Measurements from ENCODE around the gene DISC1. TPM values are rescaled to one million over a fixed set of nuclear protein-coding genes. Genes with fewer than 3 reads are reported as not detected.

DISC1 gene
- polyA plus RNA-seq, 1 donor from 2014 or later: 0.84 TPM

- H3K9ac ChIP-seq (ENCODE audit: low read length): no peak overlapping the region
- no peaks in the 10 kb centered on the region for H3F3A ChIP-seq (ENCODE audit: insufficient read depth, low read length, poor library complexity, severe bottlenecking)
- no peaks in the 10 kb centered on the region for H3K27me3 ChIP-seq (ENCODE audit: insufficient read depth, low read depth, low read length)
- no peak overlapping the region for H3K4me3 ChIP-seq (ENCODE audit: low read length)
- TF ChIP-seq SMC3 (conservative IDR thresholded peaks at IDR 0.05; ENCODE audit: poor library complexity): no peak
- TF ChIP-seq MXI1 (conservative IDR thresholded peaks at IDR 0.05; ENCODE audit: poor library complexity, severe bottlenecking): no peak
- H3K79me2 ChIP-seq (replicated peaks; ENCODE audit: insufficient read depth, low read length): no peaks in the 10 kb centered on the region
- H3K27ac ChIP-seq (ENCODE audit: low read length): no peak overlapping the region
- H3K4me2 ChIP-seq (ENCODE audit: low read length): no peak overlapping the region
- H3K9me2 ChIP-seq (ENCODE audit: insufficient read depth, low read length): no peaks in the 10 kb centered on the region
- no peaks in the 10 kb centered on the region for H4K20me1 ChIP-seq (ENCODE audit: insufficient read depth)
- no peaks in the 10 kb centered on the region for H3K36me3 ChIP-seq (ENCODE audit: insufficient read depth, low read length)
- no peaks in the 10 kb centered on the region for H3K9me3 ChIP-seq (ENCODE audit: low read length)
- no peak overlapping the region for H2AFZ ChIP-seq (ENCODE audit: low read depth, low read length)
Measured at GRCh38 chr1:231856426-231856825, 229.8 kb downstream of the DISC1 start.

- Histone ChIP-seq H3K9ac (ENCODE audit: low read length) (no peak overlapping the region), H3K9me2 (ENCODE audit: insufficient read depth, low read length) (no peaks in the 10 kb centered on the region), H3K36me3 (ENCODE audit: insufficient read depth, low read length) (no peaks in the 10 kb centered on the region), H3K27ac (ENCODE audit: low read length) (no peak overlapping the region), H3K4me2 (ENCODE audit: low read length) (no peak overlapping the region), H4K20me1 (ENCODE audit: insufficient read depth) (no peaks in the 10 kb centered on the region), H3F3A (ENCODE audit: insufficient read depth, low read length, poor library complexity, severe bottlenecking) (no peaks in the 10 kb centered on the region), H2AFZ (ENCODE audit: low read depth, low read length) (no peak overlapping the region), H3K4me3 (ENCODE audit: low read length) (no peak overlapping the region), H3K9me3 (ENCODE audit: low read length) (no peaks in the 10 kb centered on the region), H3K27me3 (ENCODE audit: insufficient read depth, low read depth, low read length) (no peaks in the 10 kb centered on the region), H3K79me2 (replicated peaks; ENCODE audit: insufficient read depth, low read length) (no peaks in the 10 kb centered on the region)
- no peak for TF ChIP-seq MXI1 (conservative IDR thresholded peaks at IDR 0.05; ENCODE audit: poor library complexity, severe bottlenecking)
- TF ChIP-seq, protein P1, sequence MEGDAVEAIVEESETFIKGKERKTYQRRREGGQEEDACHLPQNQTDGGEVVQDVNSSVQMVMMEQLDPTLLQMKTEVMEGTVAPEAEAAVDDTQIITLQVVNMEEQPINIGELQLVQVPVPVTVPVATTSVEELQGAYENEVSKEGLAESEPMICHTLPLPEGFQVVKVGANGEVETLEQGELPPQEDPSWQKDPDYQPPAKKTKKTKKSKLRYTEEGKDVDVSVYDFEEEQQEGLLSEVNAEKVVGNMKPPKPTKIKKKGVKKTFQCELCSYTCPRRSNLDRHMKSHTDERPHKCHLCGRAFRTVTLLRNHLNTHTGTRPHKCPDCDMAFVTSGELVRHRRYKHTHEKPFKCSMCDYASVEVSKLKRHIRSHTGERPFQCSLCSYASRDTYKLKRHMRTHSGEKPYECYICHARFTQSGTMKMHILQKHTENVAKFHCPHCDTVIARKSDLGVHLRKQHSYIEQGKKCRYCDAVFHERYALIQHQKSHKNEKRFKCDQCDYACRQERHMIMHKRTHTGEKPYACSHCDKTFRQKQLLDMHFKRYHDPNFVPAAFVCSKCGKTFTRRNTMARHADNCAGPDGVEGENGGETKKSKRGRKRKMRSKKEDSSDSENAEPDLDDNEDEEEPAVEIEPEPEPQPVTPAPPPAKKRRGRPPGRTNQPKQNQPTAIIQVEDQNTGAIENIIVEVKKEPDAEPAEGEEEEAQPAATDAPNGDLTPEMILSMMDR (IDR thresholded peaks at IDR 0.05; ENCODE audit: poor library complexity, severe bottlenecking): no peak
Measured at GRCh38 chr1:231856894-231857293, 230.3 kb downstream of the DISC1 start.

- no peaks in the 10 kb centered on the region for H3K27me3 ChIP-seq (ENCODE audit: insufficient read depth, low read depth, low read length)
- H3K27ac ChIP-seq (ENCODE audit: low read length): no peak overlapping the region
- no peak overlapping the region for H3K4me2 ChIP-seq (ENCODE audit: low read length)
- H3F3A ChIP-seq (ENCODE audit: insufficient read depth, low read length, poor library complexity, severe bottlenecking): no peaks in the 10 kb centered on the region
- no peak for TF ChIP-seq EP300 (conservative IDR thresholded peaks at IDR 0.05; ENCODE audit: poor library complexity, severe bottlenecking)
- H3K36me3 ChIP-seq (ENCODE audit: insufficient read depth, low read length): no peaks in the 10 kb centered on the region
- H3K9me3 ChIP-seq (ENCODE audit: low read length): no peaks in the 10 kb centered on the region
- H3K9ac ChIP-seq (ENCODE audit: low read length): no peak overlapping the region
- no peaks in the 10 kb centered on the region for H4K20me1 ChIP-seq (ENCODE audit: insufficient read depth)
- no peak overlapping the region for H2AFZ ChIP-seq (ENCODE audit: low read depth, low read length)
- no peak overlapping the region for H3K4me3 ChIP-seq (ENCODE audit: low read length)
- H3K79me2 ChIP-seq (replicated peaks; ENCODE audit: insufficient read depth, low read length): no peaks in the 10 kb centered on the region
- H3K9me2 ChIP-seq (ENCODE audit: insufficient read depth, low read length): no peaks in the 10 kb centered on the region
Measured at GRCh38 chr1:231857609-231858135, 231.1 kb downstream of the DISC1 start.

DNA sequence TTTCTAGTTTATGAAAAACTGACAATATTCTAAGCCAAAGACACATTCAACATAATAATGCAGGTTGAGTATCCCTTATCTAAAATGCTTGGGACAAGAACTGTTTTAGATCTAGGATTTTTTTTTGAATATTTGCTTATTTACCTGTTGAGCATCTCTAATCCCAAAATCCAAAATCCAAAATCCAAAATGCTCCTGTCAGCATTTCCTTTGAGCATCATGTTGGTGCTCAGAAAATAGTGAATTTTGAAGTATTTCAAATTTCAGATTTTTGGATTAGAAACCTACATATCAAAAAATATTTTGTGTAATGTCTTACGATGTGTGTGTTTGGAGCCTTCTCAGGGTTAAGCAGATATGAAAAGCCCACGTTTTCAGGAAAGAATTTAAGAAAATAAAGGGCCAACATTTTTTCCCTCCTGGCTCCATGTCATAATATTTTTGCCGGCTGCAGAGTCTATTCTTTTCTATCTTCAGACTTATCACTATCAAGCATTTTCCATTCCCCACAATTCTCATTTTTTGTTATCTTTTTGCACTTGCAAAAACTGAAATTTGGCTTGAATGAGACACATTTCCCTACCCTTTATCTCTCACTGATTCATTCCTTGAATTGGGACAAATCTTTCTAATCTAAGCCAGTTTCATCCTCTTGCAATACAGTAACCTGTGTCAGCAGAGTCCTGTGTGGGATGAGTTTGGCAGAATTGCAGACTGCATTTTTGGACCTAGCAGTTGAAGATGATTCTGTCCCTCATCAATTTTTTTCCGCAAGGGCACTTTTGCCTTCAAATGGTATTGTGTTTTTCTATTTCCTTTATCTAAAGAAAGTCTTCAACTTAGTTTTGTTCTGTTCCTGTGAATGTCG, 233.9 kb downstream of the DISC1 start:
- no peaks in the 10 kb centered on the region for H3K9me3 ChIP-seq (ENCODE audit: low read length)
- H3K4me2 ChIP-seq (ENCODE audit: low read length): no peak overlapping the region
- H3F3A ChIP-seq (ENCODE audit: insufficient read depth, low read length, poor library complexity, severe bottlenecking): no peaks in the 10 kb centered on the region
- no peaks in the 10 kb centered on the region for H3K27me3 ChIP-seq (ENCODE audit: insufficient read depth, low read depth, low read length)
- no peaks in the 10 kb centered on the region for H4K20me1 ChIP-seq (ENCODE audit: insufficient read depth)
- H3K79me2 ChIP-seq (replicated peaks; ENCODE audit: insufficient read depth, low read length): no peaks in the 10 kb centered on the region
- H3K27ac ChIP-seq (ENCODE audit: low read length): no peak overlapping the region
- H3K4me3 ChIP-seq (ENCODE audit: low read length): no peak overlapping the region
- H2AFZ ChIP-seq (ENCODE audit: low read depth, low read length): no peak overlapping the region
- no peaks in the 10 kb centered on the region for H3K9me2 ChIP-seq (ENCODE audit: insufficient read depth, low read length)
- no peaks in the 10 kb centered on the region for H3K36me3 ChIP-seq (ENCODE audit: insufficient read depth, low read length)
- H3K9ac ChIP-seq (ENCODE audit: low read length): no peak overlapping the region
- TF ChIP-seq EZH2 (IDR thresholded peaks at IDR 0.05; ENCODE audit: borderline replicate concordance, insufficient read depth, low read length, poor library complexity, severe bottlenecking): no peak
- TF ChIP-seq MXI1 (conservative IDR thresholded peaks at IDR 0.05; ENCODE audit: poor library complexity, severe bottlenecking): no peak
- TF ChIP-seq, protein P1 (IDR thresholded peaks at IDR 0.05; ENCODE audit: poor library complexity, severe bottlenecking): no peak
- no peak for TF ChIP-seq TAF1 (IDR thresholded peaks at IDR 0.05; ENCODE audit: low read depth)
- TF ChIP-seq, protein P2, sequence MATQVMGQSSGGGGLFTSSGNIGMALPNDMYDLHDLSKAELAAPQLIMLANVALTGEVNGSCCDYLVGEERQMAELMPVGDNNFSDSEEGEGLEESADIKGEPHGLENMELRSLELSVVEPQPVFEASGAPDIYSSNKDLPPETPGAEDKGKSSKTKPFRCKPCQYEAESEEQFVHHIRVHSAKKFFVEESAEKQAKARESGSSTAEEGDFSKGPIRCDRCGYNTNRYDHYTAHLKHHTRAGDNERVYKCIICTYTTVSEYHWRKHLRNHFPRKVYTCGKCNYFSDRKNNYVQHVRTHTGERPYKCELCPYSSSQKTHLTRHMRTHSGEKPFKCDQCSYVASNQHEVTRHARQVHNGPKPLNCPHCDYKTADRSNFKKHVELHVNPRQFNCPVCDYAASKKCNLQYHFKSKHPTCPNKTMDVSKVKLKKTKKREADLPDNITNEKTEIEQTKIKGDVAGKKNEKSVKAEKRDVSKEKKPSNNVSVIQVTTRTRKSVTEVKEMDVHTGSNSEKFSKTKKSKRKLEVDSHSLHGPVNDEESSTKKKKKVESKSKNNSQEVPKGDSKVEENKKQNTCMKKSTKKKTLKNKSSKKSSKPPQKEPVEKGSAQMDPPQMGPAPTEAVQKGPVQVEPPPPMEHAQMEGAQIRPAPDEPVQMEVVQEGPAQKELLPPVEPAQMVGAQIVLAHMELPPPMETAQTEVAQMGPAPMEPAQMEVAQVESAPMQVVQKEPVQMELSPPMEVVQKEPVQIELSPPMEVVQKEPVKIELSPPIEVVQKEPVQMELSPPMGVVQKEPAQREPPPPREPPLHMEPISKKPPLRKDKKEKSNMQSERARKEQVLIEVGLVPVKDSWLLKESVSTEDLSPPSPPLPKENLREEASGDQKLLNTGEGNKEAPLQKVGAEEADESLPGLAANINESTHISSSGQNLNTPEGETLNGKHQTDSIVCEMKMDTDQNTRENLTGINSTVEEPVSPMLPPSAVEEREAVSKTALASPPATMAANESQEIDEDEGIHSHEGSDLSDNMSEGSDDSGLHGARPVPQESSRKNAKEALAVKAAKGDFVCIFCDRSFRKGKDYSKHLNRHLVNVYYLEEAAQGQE (IDR thresholded peaks at IDR 0.05; ENCODE audit: borderline replicate concordance): no peak
- no peak for TF ChIP-seq EP300 (conservative IDR thresholded peaks at IDR 0.05; ENCODE audit: poor library complexity, severe bottlenecking)
- TF ChIP-seq RAD21 (conservative IDR thresholded peaks at IDR 0.05): no peak
- TF ChIP-seq SMC3 (conservative IDR thresholded peaks at IDR 0.05; ENCODE audit: poor library complexity): no peak

Measured in neural cell (in vitro differentiated cells).